Measurements from ENCODE around the gene ARHGEF4. TPM values are rescaled to one million over a fixed set of nuclear protein-coding genes. Genes with fewer than 3 reads are reported as not detected.
A peak's percentile ranks its signal among the peaks of the same experiment; 100 is the strongest.

Gene ARHGEF4
- total and polyA plus RNA-seq, 10 donors: 0.19 to 0.88 (median 0.46) TPM; not detected in 2

DNA sequence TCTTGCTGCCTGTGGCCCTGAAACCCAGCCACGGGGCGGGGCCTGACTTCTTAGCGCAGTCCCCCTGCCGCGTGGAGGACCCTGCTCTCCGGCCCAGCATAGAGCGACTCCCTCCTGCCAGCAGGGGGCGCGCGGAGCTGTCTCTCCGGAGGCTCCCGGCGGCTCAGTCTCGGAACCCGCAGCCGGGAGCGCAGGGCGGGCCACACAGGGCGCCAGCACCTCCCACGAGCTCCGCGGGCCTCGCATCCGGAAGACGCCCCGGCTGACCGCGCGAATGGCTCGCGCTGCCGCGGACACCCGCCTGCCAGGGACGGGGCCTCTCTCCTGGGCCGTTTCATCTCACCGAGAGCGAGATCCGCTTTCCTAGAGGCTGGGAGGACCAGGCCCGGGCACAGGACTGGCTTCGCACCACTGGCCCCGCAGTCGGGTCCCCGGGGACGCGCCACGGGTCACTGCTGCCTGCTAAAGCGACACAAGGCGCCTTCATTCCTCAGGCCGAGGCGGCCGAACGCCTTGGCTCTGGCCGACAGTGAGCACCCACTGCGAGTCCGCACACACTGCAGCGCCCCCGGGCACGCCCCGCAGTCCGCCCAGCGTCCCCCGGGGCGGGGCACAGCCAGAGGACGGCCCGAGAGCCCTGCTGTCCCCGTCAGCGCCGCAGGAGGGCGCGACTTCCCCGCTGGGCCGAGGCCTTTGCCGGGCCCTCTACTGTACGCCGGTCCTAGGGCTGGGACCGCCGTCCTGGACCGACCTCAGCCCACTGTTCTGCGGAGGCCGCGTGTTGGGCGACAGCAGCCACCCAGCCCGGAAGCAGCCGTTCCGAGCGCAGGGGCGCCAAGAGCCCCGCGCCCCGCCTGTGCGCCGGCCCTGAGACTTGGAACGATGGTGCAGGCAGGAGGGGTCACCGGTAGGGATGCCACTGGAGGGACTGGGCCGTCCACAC, 39.0 kb upstream of the ARHGEF4 start:
- peaks cover 0 to 11% (median 0%) of the 10 kb centered on the region in 7 donors for H3K27me3 ChIP-seq (replicated peaks in 1 of 7)
- 0 to 2% (median 1%) methylated on average over 20 to 96 of the region's 96 CpGs for WGBS, 5 donors
- H3K9me3 ChIP-seq: no peaks in the 10 kb centered on the region
- DNase-seq: peak; percentile 97
- peaks cover 5 to 21% (median 16%) of the 10 kb centered on the region in 6 donors for H3K4me1 ChIP-seq
- H3K4me3 ChIP-seq: peak overlapping the region; percentile 64 to 97 (median 80)
- TF ChIP-seq POLR2AphosphoS5 (IDR thresholded peaks at IDR 0.05) (peak; percentile 75 to 86 (median 79)), POLR2A (IDR thresholded peaks at IDR 0.05) (no peak)
- TF ChIP-seq, protein P1, sequence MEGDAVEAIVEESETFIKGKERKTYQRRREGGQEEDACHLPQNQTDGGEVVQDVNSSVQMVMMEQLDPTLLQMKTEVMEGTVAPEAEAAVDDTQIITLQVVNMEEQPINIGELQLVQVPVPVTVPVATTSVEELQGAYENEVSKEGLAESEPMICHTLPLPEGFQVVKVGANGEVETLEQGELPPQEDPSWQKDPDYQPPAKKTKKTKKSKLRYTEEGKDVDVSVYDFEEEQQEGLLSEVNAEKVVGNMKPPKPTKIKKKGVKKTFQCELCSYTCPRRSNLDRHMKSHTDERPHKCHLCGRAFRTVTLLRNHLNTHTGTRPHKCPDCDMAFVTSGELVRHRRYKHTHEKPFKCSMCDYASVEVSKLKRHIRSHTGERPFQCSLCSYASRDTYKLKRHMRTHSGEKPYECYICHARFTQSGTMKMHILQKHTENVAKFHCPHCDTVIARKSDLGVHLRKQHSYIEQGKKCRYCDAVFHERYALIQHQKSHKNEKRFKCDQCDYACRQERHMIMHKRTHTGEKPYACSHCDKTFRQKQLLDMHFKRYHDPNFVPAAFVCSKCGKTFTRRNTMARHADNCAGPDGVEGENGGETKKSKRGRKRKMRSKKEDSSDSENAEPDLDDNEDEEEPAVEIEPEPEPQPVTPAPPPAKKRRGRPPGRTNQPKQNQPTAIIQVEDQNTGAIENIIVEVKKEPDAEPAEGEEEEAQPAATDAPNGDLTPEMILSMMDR (IDR thresholded peaks at IDR 0.05 in 8 of 11, conservative IDR thresholded peaks at IDR 0.05 in 3 of 11): peak; percentile 78 to 93 (median 85)
- intact Hi-C loops (cut with DNase I; ENCODE audit: low total_unique reads): loop anchor here (5.0 kb wide), 1 partner anchor 75 kb away; no protein-coding TSS in a partner anchor
- peak overlapping the region; percentile 75 to 97 (median 92) for H3K27ac ChIP-seq
- no peaks in the 10 kb centered on the region for H3K36me3 ChIP-seq

- WGBS, 5 donors: 23 to 36% (median 29%) methylated on average over 26 to 30 of the region's 30 CpGs
- H3K4me3 ChIP-seq: peak overlapping the region; percentile 64 to 97 (median 80)
- no peaks in the 10 kb centered on the region for H3K9me3 ChIP-seq
- intact Hi-C loops (cut with DNase I; ENCODE audit: low total_unique reads): loop anchor here (5.0 kb wide), 1 partner anchor 74 kb away; no protein-coding TSS in a partner anchor
- peaks cover 0 to 11% (median 0%) of the 10 kb centered on the region in 7 donors for H3K27me3 ChIP-seq (replicated peaks in 1 of 7)
- DNase-seq: peak; percentile 83
- no peak for TF ChIP-seq POLR2A (IDR thresholded peaks at IDR 0.05)
- TF ChIP-seq, protein P1 (IDR thresholded peaks at IDR 0.05 in 8 of 11, conservative IDR thresholded peaks at IDR 0.05 in 3 of 11): no peak
- TF ChIP-seq POLR2AphosphoS5 (IDR thresholded peaks at IDR 0.05): no peak
- peak overlapping the region in 7 of 8 donors; percentile 75 to 97 (median 92) for H3K27ac ChIP-seq
- H3K4me1 ChIP-seq: peaks cover 5 to 21% (median 16%) of the 10 kb centered on the region in 6 donors
- no peaks in the 10 kb centered on the region for H3K36me3 ChIP-seq
Observed at GRCh38 chr2:130798472-130799218, 38.1 kb upstream of the ARHGEF4 start.

DNA sequence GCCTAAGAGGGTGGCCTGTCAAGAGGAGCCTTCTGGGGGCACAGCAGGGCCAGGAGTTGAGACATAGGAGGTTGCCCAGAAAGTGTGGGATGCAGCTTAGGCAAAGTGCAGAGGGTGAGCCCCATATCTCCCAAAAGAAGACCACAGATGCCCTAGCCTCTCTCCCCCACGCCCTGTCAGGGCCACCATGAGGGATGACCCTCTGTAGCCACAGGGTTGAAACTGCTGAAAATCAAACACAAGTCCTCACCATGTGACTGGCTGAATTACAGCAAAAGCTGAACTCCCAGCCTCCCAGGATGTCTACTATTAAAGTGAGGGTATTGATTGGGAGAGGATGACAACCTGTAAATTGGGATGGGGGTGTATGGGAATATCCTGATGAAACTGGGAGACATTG, 37.4 kb upstream of the ARHGEF4 start:
- no peak for DNase-seq
- TF ChIP-seq POLR2AphosphoS5 (IDR thresholded peaks at IDR 0.05) (no peak), POLR2A (IDR thresholded peaks at IDR 0.05) (no peak)
- TF ChIP-seq, protein P1 (IDR thresholded peaks at IDR 0.05 in 8 of 11, conservative IDR thresholded peaks at IDR 0.05 in 3 of 11): no peak
- intact Hi-C loops (cut with DNase I; ENCODE audit: low total_unique reads): loop anchor here (5.0 kb wide), 1 partner anchor 73 kb away; no protein-coding TSS in a partner anchor
- H3K27me3 ChIP-seq (replicated peaks in 1 of 7): peaks cover 0 to 11% (median 0%) of the 10 kb centered on the region in 7 donors
- H3K4me3 ChIP-seq: no peak overlapping the region
- H3K36me3 ChIP-seq: no peaks in the 10 kb centered on the region
- no peak overlapping the region for H3K27ac ChIP-seq
- peaks cover 5 to 21% (median 16%) of the 10 kb centered on the region in 6 donors for H3K4me1 ChIP-seq
- H3K9me3 ChIP-seq: no peaks in the 10 kb centered on the region
- 89 to 100% (median 93%) methylated on average over 1 of the region's 1 CpG; no CpG with 5 or more reads in 1 of the 5 donors for WGBS, 5 donors

Measured in spleen (tissue), 11 donors.